Choroid plexus epithelial cell (primary cell): ENCODE measurements around the gene CPSF3.

Experiments used
- DNase-seq: peaks from one replicate; pipeline ENCODE4 v3.0.0-alpha.2; 2010; ENCODE audit warnings: low read depth
- H3K4me3 ChIP-seq: 2 replicates; pipeline ENCODE4 v1.5.1; 2011; ENCODE audit warnings: low read depth, mild to moderate bottlenecking, control low read depth, low read length, moderate library complexity
- TF ChIP-seq, protein P1 (sequence below): conservative IDR thresholded peaks from 2 replicates; pipeline ENCODE4 v1.5.1; 2011; ENCODE audit warnings: low read depth, mild to moderate bottlenecking, control low read depth, inconsistent platforms, low read length, moderate library complexity

CPSF3 gene

DNA sequence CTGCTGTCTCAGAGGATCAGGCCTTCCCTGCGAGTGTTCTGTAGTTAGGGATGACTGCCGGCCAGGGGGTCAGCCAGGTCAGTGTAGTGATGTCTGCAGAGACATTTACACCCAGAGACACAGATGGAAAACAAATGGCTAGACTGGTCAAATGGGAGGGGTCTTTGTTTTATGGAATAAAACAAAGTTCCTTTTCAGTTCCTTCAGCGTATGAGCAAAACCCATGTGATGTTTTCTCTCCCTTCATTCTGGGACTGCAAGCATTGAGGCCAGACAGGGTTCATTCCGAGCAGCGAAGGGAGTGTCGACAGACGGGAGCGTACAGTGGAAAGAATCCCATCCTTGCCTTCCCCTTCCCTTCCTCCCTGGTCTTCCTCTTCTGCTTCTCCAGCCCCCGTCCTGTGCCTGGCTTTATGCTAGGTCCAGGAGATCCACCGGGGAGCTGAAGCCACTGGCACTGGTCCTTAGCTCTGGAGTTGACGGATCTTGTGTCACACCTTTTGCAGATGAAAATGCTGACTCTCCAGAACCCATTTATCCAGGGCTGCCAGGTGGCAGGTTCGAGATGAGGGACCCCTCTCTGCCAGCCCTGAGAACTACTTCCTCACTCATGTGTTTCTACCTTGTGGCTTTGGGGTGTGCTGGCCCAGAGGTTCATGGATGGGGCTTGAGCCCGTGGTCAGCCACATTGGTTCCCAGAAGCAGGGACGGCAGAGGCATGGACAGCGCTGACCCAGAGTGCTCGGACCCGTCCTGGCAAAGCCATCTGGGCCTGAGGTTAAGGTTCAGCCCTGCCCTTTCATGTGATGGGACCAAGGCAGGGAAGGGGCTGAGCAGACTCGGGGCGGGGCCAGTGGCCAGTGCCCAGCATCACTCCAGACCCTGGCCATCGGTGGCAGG is 24.3 kb upstream of the CPSF3 start:
- TF ChIP-seq, protein P1, sequence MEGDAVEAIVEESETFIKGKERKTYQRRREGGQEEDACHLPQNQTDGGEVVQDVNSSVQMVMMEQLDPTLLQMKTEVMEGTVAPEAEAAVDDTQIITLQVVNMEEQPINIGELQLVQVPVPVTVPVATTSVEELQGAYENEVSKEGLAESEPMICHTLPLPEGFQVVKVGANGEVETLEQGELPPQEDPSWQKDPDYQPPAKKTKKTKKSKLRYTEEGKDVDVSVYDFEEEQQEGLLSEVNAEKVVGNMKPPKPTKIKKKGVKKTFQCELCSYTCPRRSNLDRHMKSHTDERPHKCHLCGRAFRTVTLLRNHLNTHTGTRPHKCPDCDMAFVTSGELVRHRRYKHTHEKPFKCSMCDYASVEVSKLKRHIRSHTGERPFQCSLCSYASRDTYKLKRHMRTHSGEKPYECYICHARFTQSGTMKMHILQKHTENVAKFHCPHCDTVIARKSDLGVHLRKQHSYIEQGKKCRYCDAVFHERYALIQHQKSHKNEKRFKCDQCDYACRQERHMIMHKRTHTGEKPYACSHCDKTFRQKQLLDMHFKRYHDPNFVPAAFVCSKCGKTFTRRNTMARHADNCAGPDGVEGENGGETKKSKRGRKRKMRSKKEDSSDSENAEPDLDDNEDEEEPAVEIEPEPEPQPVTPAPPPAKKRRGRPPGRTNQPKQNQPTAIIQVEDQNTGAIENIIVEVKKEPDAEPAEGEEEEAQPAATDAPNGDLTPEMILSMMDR = no peak
- DNase-seq = peak; percentile 60
- no peak overlapping the region for H3K4me3 ChIP-seq

DNA sequence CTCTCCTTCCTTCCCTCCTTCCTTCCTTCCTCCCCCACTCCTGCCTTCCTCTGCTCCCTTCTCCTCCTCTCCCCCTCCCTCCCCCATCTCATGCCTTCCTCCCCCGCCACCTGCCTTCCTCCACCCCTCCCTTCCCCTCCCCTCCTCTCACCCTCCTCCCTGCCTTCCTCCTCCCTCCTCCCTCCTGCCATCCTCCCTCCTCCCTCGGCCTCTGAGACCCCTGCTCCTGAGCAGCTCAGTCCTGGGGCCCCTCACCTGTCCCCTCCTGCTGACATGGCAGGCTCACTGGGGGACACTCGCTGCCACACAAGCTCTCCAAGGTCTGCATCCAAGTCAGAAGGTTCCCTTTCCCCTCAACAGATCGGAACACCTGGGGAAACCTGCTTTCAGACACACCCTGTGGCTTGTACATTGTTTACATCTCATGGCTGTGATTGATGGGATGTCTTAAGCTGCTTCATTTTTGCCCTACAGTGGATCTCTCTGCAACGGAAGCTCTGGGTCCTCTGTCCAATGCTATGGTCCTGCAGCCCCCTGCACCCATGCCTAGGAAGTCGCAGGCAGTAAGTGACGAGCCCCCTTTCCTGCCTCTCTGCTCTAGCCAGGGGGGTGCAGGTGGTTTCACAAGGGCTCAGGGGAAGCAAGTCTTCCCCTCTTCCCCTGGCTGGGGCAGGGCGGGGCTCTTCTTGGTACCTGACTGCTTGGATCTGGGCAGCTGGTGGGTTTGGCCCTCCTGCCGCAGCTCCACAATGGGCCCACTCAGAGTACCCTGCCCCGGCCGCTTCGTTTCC is 23.0 kb upstream of the CPSF3 start:
- DNase-seq = no peak
- TF ChIP-seq, protein P1 = no peak
- no peak overlapping the region for H3K4me3 ChIP-seq

DNA sequence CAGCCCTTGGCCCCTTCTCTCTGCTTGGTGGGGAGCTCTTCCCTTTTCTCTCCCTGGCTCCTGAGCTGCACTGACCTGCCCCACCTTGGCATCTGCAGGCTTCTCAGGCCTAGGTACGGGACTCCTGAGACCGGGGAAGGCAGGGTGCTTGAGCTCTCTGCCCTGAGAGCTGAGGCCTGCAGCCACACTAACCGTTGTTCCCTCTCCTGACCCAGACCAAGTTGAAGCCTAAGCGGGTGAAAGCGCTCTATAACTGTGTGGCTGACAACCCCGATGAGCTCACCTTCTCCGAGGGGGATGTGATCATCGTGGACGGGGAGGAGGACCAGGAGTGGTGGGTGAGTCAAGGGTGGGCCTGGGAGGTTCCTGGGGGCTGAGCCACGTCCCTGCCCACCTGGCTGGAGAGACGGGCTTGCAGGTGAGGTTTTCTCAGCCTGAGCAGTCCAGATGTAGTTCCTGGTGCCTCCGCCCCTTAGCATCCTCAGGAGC is 22.4 kb upstream of the CPSF3 start:
- TF ChIP-seq, protein P1 = no peak
- H3K4me3 ChIP-seq = no peak overlapping the region
- no peak for DNase-seq

DNA sequence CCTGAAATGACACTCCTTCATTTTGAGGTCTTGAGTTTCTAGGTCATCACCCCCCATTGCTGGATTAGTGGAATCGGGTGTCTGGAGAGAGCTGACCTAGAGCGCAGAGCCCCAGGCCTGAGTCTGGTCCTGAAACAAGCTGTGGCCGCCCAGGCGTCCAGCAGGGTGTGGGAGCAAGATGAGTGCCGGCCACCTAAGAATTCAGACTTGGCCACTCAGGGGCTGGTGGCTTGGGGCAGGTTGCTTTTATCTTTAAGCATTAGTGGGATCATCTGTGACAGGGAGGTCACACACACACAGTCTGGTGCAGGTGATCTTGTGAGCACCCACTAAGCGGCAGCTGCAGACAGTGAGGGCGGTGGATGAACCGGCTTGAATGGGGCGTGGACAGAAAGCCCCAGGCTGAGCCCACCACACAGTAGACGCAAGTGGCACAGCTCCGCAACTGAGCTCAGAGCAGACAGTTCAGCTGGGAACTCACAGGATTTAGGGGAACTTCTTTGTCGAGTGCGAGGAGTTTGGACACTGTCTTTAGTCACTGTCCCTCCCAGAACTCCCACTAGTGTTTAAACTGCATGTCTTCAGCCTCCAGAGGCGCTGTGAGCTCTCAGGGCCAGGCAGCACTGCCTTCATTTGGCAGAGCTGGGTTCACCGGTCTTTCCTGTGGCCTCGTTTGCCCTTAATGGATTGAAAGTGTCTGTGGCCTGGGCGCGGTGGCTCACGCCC is 21.6 kb upstream of the CPSF3 start:
- TF ChIP-seq, protein P1 = no peak
- DNase-seq = no peak
- H3K4me3 ChIP-seq = no peak overlapping the region

DNA sequence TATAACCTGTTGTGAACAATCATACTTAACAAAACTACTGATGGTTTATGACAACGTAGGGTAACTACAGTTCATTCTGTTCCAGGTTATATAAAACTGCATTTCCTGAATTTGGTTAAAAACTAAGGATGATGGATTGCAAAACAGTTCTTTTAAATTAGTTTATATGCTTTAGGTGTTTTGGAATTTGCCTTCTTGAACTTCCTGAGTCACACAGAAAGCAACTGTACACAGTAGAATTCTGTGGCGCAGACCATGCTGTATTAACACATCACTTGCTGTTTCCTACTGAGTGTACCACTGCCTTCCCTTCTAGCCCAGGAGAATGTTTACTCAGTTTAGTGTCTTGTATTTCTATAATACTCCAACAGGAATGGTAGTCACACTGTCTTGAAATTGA is 19.5 kb upstream of the CPSF3 start:
- DNase-seq = peak; percentile 86
- TF ChIP-seq, protein P1 = no peak
- H3K4me3 ChIP-seq = no peak overlapping the region

DNA sequence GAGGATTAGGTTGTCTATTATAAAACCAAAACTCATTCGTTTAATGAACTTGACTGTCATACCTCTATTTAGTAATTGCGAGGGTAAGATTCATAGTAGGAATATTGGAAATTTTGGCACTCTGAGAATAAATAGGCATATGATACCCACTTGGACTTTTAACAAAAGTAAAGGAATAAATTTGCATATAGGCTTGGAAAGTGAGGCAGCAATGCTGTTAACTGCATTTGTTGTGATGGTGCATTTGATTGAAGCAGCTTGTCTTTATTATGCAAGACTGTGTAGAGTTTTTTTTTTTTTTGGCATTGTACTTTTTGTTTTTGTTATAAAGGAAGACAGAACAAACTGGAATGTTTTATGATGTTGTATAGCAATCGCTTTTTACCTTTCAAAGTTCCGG is 19.0 kb upstream of the CPSF3 start:
- no peak for DNase-seq
- H3K4me3 ChIP-seq = no peak overlapping the region
- TF ChIP-seq, protein P1 = no peak
